Stimulated activated CD8-positive, alpha-beta memory T cell treated with anti-CD3 and anti-CD28 coated beads, Interleukin-15, amount 100 ng/mL, for 48 hours (primary cell): ENCODE results near the gene IP6K3.

Source experiments
- DNase-seq, 2 donors: peaks; one replicate each; pipeline ENCODE4 v3.0.0-alpha.2; 2020; ENCODE audit warnings: low read depth in 2 of 2

IP6K3 gene

DNA sequence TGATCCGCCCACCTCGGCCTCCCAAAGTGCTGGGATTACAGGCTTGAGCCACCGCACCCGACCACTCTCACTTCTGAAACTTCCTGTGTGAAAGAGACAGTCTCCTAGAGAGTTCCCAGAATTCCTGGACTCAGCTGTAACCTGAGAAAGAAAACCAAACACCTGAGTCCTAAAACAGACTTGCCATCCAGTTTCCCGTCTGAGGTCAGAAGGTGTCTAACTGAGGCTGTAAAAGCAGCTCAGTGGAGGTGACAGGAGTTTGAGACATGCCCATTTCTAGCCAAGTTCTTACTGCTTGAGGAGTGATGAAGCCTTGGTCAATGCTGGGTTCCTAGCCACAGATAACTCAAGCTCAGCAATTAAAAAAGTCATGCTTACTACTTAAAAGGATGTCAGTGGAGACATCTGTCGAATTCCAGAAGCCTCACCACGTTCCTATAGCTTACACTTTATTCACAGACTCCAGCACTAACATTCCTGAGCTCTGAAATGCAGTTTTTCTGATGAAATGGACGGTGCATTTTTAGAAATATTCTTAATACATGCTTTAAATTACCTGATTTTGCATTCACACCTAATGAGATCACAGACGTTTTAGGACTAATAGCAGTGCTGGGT lies 41.3 kb downstream of the IP6K3 start:
- DNase-seq, result no peak

DNA sequence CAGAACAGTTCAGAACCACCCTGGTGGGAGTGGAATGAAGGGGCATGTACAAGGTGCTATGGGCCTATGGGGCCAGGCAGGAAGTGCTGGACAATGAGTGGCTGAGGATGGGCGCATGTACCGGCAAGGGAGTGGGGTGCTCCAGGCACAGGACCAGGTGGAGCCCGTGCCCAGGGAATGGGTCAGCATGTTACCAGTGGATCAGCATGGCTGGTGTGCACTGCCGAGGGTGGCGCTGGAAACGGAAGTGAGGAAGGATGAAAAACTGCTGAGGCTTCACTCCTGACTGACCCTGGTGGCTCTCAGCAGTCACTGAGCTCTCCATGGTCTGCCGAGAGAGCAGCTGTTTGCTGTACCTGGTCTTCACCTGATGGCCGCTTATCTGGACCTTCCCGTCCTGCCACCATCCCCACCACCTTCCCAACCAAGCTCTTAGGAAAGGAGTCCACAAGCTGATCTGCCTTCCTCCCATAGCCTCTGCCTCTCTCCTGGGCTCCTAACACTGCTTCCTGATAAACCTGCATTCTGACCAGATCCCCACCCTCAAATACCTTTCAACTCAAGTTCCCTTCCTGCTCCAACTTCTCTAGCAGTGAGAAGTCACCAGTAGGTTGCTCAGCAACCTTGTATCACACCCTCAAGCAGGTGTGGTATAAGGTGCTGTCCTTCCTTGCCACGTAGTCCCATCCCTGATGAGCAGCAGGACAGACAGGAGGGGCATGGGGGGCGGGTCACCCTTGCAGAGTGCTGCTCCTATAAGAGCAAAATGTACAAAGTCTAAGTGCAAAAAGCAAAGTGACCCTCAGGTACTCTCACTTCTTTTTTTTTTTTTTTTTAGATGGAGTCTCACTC lies 42.3 kb downstream of the IP6K3 start:
- no peak for DNase-seq

DNA sequence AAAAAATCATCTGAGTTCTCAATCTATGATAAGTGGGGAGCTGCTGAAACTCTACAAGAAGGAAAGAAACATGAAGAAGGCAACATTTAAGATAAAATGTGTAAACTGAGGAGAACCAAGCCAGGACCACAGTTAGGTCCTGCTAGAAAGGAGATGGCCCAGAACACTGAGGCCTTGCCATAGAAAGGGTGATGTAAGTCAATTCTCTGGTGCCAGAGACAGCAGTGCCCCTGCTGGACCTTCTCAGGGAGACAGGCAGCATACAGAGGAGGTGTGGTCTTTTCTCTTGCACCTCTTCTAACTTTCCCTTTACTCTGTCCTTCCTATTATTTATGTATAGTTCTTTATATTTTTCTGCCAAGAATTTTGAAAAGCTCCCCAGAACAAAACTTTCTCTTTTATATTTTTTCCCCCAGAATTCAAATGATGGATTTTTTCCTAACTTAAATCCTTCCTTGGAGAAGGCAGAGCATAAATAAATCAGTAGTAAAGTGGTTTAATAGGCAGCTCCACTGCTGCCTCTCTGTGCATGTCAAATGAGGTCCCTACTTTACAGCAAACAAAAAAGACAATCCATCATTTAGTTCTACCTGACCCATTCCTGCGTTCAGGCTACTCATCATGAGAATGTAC lies 44.2 kb downstream of the IP6K3 start:
- no peak for DNase-seq

DNA sequence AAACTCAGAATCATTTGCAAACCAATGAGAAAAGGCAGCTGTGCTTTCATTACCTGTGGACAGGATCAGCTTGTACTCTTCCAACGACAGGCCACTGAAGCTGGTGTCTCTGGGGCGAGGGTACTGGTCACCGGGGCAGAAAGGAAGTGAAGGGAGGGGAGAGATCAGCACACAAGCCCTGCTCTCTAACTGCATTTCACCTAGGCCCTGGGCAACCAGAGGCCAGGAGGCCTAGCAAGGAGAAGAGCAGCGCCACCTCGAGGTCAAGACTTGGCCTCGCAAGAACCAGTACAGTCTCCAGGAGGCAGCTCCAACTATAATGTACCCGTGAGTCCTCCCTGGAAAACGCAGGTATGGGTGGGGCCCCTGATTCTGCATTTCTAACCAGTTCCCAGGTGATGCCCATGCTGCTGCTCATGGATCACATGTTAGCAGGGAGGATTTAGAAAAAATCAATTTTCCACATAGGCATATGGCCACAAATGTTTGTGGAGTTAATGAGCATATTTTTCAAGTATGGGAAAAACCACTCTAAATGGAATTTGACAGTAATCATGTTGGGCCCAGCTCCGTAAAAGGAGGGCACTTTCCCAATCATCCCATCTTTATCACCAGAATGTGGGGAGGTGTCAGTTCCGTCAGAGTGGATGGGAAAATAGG lies 46.2 kb downstream of the IP6K3 start:
- DNase-seq, result peak; percentile 37 to 56

DNA sequence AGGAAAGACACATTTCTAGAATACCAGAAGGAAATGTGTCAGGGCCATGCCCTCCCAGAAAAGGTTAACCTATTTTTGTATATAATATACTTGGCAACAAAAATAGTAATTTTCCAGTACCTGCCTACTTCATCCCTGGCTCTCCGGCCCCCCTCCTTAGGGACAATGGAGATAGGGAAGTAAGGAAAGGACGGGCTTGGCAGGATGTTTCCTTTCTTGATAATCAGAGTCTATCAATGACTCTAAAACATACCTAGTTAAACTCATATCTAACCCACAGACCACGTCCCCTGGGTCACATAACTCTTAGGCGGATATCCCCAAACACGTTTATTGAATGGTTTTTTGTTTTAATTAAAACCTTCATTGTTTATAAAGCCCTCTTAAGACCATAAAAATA lies 47.0 kb downstream of the IP6K3 start:
- DNase-seq, result no peak

DNA sequence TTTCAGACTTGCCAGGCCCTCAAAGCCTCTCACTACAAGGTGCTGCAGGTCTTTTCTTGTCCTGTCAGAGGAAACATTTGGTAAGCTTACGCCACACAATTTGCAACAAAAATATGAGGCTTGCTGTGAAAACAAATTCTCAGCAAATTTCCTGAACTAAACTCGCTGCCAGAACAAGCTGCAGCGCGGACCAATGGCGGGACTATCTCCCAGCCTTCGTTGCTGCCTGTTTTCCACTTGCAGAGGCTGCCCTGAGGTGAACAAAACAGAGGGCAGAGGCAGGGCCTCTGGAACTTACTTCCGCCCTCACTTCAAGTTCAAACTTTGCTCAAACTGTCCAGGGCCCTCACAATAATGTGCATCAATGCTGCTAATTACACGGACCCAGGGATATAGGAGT lies 47.6 kb downstream of the IP6K3 start:
- no peak for DNase-seq

DNA sequence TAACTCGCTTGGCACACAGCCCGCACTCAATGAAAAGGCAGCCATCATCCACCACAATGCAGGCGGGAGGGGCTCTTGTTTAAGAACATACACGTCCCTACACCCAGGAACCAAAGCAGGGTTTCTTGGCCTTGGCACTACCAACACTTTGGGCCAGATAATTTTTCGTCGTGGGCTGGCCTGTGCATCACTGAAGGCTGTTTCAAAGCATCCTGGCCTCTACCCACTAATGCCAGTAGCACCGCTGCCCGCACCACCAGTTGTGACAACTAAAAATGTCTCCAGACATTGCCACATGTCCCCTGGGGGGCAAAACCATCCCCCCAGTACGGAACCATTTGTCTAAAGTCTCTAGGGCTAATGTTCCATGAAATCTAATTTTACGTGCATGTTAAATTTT lies 48.2 kb downstream of the IP6K3 start:
- no peak for DNase-seq

DNA sequence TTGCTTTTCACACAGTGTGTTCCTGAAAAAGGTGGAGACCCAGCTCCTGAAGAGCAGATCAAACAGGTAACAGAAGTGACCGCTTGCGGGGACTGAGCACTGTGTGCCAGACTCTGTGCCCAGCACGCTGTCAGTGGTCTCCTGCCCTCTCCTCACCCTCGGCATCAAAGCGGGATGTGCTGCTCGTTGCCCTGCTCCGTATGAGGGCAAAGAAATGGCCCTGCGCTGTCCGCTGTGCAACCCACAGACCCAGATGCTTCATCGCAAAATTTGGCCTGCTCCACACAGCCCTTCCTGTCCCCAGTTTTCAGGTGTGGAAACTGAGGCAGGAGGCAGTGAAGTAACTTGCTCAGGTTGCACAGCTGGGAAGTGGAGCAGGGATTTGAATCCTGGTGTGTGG lies 48.9 kb downstream of the IP6K3 start:
- DNase-seq, result no peak

DNA sequence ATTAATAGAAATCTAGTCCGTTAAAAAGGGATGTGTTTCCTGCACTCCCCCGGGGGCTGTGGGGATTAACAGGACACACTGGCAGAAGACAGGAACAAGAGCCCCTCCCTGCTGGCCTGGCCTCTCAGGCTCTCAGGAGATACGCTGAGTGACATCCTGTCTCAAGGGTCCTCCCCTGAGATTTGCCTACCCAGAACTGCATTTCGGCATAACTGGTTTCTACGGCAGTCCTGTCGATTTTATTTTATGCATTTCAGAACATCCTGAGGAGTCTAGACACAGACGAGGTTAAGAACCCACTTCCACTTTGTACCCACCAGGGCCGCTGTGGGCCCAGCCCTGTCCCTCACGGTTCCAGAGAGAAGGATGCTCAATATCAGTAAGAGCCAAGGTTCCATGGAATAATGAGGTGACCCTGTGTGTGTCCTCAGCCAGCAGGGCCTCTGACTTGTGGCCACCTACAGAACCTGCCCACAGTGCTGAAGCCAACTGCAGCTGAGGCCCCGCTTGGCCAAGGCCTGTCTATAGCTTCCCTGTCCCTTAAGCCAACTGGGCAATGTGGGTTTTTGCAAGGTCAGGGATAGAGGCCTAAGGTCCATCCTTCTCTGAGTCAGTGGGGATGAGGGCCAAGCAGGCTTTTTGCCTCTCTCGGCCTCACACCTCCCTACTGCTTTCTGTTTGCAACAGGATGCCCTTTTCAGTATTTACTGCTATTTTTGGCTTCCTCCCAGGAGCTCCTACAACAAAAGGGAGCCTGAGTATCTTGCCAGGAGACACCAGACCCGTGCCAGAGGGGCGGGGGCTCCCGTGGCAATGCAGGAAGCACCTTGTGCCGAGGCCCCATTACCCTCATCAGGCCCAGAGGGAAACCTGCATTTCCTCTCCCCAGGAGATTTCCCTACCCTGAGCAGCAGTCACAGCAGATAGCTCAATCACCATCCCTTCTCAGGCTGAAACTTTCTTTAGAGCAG lies 49.9 kb downstream of the IP6K3 start:
- DNase-seq, result no peak

DNA sequence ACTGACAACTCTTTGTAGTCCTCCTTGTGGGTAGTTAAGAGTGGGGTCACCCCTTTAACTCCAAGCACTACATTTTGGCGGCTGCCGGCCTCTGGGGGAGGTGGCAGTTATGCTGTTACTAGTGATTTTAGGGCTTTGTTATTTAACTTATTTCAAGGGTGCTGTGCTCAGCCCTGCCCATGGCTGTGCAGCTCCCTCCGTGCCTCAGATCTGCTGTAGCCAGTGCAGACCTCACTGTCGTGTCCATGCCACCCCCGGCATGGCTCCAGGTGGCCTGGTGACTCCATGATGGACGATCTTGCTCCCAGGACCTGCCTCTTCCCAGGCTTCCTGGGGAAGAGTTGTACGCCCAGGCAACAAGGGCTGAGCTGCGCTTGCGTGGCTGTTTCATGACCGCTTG lies 50.6 kb downstream of the IP6K3 start:
- no peak for DNase-seq

DNA sequence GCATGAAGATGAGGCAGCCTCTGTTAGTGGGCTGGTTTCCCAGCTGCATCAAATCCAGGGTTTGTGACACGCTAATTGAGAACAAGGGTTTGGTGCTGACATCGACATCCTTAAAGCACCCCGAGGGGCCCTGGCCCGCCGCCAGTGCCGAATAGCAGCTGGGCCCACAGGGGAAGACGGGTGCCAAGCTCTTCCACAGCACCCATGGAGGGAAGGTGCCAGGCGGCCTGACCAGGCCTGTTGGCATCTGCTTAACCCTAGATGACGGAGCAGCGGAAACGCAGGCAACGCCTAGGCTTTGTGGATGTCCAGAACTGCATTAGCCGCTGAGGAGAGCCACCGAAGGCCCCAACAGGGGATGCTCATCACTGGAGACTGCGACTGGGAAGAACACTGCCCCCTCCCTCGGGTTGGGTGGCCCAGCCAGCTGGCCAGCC lies 51.2 kb downstream of the IP6K3 start:
- DNase-seq, result no peak

DNA sequence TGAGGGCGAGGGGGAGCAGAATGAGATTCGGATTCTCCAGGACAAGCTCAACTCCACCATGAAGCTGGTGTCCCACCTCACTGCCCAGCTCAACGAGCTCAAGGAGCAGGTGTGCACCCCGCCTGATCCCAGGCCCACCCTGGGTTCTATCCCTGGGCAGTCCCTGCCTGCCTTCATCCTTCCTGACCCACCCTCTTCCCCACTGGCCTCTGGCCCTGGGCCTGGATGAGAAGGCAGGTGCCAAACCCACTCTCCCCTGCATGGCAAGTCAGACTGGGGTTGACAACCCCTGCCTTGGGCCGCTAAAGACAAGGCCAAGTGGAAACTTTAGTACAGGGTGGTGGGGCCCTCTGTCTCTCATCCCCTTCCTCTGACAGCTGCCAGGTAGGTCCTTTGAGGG lies 51.7 kb downstream of the IP6K3 start:
- DNase-seq, result no peak

DNA sequence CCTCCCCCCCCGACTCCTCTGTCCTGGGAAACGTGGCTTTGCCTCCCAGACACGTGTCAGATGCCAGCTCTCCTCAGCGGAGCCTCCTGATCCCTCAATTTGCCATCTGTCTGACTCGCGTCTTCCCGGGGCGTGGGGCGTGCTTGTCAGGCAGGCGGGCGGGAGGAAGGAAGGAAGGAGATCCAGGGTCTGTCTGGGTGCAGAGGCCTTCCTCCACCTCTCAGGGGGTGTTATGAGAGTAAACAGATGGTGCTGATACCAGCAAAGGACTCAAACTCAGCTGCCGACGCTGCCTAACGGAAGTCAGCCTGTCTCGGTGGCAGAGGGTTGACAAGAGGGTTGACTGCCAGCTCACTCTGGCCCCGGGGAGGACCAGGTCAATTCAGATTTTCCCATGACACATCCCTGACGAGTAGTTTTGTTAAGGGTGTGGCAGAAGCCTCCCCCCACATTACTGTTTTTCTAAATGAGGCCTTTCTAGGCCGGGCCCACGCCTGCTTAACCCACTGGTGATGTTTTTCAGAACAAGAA lies 52.2 kb downstream of the IP6K3 start:
- DNase-seq, result peak; percentile 69 to 76

DNA sequence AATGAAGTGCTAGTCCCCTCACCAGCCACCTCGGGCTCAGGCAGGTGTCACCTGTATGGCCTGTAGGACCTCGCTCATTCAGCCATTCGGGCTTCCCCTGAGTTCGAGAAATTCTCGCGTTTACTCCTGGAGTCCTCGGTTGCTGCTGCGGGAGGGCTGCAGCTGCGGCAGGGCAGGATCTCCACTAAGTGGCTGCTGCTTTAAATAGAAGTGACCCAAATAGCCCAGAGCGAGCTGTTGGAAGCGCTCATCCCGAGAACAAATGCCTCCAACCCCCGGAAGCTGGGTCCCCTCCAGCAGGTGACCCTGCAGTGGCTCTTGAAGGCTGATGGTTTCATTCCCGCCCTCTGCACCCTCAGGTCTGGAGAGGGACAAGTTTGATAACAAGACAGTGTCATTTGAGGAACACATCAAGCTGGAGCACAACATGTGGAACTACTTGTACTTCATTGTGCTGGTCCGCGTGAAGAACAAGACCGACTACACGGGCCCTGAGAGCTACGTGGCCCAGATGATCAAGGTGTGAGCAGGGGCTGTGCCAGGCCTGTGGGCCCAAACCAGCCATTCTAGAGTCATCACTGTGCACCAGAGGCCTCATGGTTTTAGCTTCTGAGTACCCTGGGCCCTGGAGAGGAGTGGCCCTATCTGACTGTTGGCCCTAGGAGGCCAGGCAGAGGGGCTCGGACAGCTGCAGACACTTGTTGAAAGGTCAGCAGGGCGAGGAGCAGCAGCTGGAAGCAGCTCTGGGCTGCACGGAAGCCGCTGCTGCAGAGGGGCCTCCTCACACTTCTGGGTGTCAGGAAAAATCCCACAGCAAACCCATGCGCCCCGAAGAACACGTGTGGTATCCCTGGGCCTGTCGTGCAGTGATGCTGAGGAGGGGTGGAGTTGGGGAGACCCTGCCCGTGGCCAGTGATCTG lies 53.3 kb downstream of the IP6K3 start:
- no peak for DNase-seq

DNA sequence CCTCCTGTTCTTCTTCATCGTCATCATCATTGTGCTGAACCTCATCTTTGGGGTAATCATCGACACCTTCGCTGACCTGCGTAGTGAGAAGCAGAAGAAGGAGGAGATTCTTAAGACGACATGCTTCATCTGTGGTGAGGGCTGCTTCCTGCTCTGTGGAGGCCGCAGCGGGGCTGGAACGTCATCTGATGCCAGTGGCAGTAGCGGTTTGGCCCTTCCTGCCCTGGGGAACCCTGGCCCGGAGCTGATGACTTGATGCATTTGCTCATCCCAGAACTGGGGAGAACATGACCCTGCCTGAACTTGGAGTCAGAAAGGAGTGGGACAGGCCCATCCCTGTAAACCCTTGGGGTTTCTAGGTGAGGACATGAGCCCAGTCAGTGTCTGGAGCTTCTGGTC lies 53.9 kb downstream of the IP6K3 start:
- peak; percentile 65 to 68 for DNase-seq

DNA sequence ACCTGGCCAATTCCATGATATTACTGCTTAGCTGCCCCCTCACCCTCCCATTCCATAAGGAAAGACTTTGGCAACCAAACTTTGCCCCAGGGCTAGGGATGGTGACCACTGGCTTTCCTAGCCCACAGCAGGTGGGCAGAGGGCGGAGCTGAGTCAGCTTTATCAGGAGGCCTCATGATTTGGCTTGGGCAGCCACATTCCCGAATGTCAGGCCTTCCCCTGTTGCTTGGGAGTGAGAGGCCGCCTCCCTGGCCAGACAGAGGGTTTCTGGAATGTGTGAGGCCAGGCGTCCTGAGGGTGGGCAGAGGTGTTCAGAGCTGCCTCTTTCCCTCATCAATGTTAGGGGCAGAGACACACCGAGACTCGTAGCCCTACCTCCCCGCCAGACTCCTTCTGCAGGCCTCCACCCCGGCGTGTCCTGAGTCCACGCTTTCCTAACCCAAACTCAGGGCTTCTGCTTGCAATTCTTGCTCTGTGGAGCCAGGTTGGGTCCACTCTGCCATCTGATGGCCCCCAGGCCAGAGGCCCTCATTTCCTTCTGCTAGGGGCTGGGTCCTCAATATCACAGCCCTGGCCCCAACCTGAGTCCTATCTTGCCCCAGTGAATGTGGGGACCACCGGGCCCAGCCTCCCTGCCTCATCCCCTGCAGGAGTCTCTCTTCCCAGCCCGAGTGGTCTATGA lies 54.5 kb downstream of the IP6K3 start:
- no peak for DNase-seq

DNA sequence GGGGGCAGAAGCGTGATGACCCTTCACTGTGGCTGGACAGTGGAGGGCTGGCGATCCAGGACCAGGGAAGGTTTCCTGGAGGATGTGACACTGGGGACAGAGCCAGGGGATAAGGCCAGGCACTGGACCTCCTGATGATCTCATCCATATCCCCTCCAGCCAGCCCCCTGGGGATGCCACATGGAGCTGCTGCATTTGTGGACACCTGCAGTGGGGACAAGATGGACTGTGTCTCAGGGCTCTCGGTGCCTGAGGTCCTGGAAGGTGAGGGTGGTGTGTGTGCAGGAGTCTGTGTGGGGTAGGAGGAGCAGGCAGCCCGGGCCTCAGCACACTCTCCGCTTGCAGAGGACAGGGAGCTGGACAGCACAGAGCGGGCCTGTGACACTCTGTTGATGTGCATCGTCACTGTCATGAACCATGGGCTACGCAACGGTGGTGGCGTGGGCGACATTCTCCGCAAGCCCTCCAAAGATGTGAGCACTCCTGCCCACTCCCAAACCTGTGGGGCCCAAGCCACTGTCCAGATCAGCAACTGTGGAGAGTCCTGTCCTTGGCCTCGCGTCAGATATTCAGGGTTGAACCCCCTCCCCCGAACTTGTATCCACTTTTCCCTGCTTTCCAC lies 55.1 kb downstream of the IP6K3 start:
- no peak for DNase-seq

DNA sequence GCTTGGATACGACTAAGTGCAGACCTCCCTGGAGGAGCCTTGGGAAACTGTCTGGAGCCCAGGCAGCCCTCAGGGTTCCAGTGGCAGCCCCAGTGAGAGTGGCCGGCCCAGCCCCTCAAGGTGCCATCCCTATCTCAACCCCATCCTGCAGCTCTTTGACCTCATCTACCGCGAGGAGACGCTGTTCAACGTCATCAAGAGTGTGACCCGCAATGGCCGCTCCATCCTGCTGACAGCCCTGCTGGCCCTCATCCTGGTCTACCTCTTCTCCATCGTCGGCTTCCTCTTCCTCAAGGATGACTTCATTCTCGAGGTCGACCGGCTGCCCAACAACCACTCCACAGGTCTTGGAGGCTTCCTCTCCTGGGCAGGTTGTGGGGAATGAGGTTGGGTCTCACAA lies 55.9 kb downstream of the IP6K3 start:
- no peak for DNase-seq

DNA sequence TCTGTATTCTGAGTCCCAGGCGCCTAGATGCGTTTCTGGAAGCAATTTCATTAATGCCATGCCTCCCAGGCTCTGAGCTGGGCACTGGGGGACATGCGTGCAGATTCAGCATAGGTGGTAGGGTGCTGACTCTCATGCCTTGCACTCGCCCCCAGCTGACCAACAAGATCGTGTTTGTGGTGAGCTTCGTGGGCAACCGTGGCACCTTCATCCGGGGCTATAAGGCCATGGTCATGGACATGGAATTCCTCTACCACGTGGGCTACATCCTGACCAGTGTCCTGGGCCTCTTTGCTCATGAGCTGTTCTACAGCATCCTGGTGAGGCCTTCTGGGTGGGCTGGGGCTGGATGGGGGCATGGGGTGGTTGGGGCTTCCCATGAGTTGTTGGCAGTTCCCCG lies 56.8 kb downstream of the IP6K3 start:
- no peak for DNase-seq
